Liver (tissue), 9 donors: ENCODE measurements around the gene UPK1A. TPM values are rescaled to one million over a fixed set of nuclear protein-coding genes. Genes with fewer than 3 reads are reported as not detected.

Experiments used
- DNase-seq: peaks from one replicate; pipeline ENCODE4 v3.0.0-alpha.2; 2017; ENCODE audit warnings: low spot score
- H3K27ac ChIP-seq, 2 donors: one replicate each; pipeline ENCODE4 v1.7.0; 2013; ENCODE audit warnings: inconsistent platforms in 2 of 2, low read length in 2 of 2, control low read depth in 1 of 2, low read depth in 1 of 2, mild to moderate bottlenecking in 1 of 2
- H3K27me3 ChIP-seq, 4 donors: one replicate each; pipeline versions ENCODE4 v1.6.1 to v1.7.0; 2013; ENCODE audit warnings: low read length in 3 of 4, inconsistent platforms in 1 of 4, mild to moderate bottlenecking in 1 of 4, moderate library complexity in 1 of 4; ENCODE audit not compliant: control insufficient read depth in 4 of 4, insufficient read depth in 4 of 4
- H3K36me3 ChIP-seq, 4 donors: one replicate each; pipeline versions ENCODE4 v1.6.1 to v1.7.0; 2013; ENCODE audit warnings: low read length in 3 of 4, mild to moderate bottlenecking in 3 of 4, low read depth in 1 of 4, moderate library complexity in 1 of 4; ENCODE audit not compliant: control insufficient read depth in 4 of 4, insufficient read depth in 3 of 4
- H3K4me1 ChIP-seq, 4 donors: one replicate each; pipeline versions ENCODE4 v1.6.1 to v1.7.0; 2013; ENCODE audit warnings: low read length in 3 of 4, mild to moderate bottlenecking in 3 of 4, moderate library complexity in 1 of 4; ENCODE audit not compliant: control insufficient read depth in 4 of 4, insufficient read depth in 4 of 4
- H3K4me3 ChIP-seq, 3 donors: one replicate each; pipeline versions ENCODE4 v1.6.1 to v1.7.0; 2013; ENCODE audit warnings: low read length in 3 of 3, control low read depth in 1 of 3, low read depth in 1 of 3, mild to moderate bottlenecking in 1 of 3
- H3K9ac ChIP-seq, 2 donors: one replicate each; pipeline ENCODE4 v1.7.0; 2013; ENCODE audit warnings: low read length in 2 of 2, mild to moderate bottlenecking in 2 of 2, moderate library complexity in 2 of 2, control low read depth in 1 of 2, low read depth in 1 of 2
- H3K9me3 ChIP-seq, 4 donors: one replicate each; pipeline versions ENCODE4 v1.6.1 to v1.7.0; 2013; ENCODE audit warnings: low read length in 3 of 4; ENCODE audit not compliant: control insufficient read depth in 4 of 4
- ATF3 ChIP-seq: IDR thresholded peaks from 2 replicates; pipeline ENCODE4 v1.6.1; 2016; ENCODE audit warnings: antibody characterized with exemption
- CTCF ChIP-seq: fragments of 150-350 bp; IDR thresholded peaks from 2 replicates; pipeline ENCODE4 v1.5.1; 2017; ENCODE audit warnings: improper control_type of control experiment, low read depth, low read length; ENCODE audit not compliant: missing input control
- EGR1 ChIP-seq, 2 donors: IDR thresholded peaks; 2 replicates each; pipeline ENCODE4 v1.6.1; 2016 to 2018; ENCODE audit warnings: antibody characterized with exemption in 2 of 2, low read depth in 2 of 2
- FOXA1 ChIP-seq: IDR thresholded peaks from 2 replicates; pipeline ENCODE4 v1.6.1; 2016; ENCODE audit warnings: antibody characterized with exemption
- FOXA2 ChIP-seq: IDR thresholded peaks from 2 replicates; pipeline ENCODE4 v1.6.1; 2016; ENCODE audit warnings: antibody characterized with exemption
- GABPA ChIP-seq, 2 donors: IDR thresholded peaks in 1 of 2; conservative IDR thresholded peaks in 1 of 2; 2 replicates each; pipeline ENCODE4 v1.6.1; 2016; ENCODE audit warnings: antibody characterized with exemption in 2 of 2, mild to moderate bottlenecking in 1 of 2, moderate library complexity in 1 of 2
- HNF4A ChIP-seq, 2 donors: conservative IDR thresholded peaks; 2 replicates each; pipeline ENCODE4 v1.6.1; 2016; ENCODE audit warnings: antibody characterized with exemption in 2 of 2, mild to moderate bottlenecking in 2 of 2
- HNF4G ChIP-seq: IDR thresholded peaks from 2 replicates; pipeline ENCODE4 v1.6.1; 2016; ENCODE audit warnings: antibody characterized with exemption
- JUND ChIP-seq, 2 donors: IDR thresholded peaks; 2 replicates each; pipeline ENCODE4 v1.6.1; 2016; ENCODE audit warnings: antibody characterized with exemption in 2 of 2
- MAX ChIP-seq: IDR thresholded peaks from 2 replicates; pipeline ENCODE4 v1.6.1; 2016; ENCODE audit warnings: antibody characterized with exemption
- NR2F2 ChIP-seq: IDR thresholded peaks from 2 replicates; pipeline ENCODE4 v1.6.1; 2016; ENCODE audit warnings: antibody characterized with exemption
- RAD21 ChIP-seq, 2 donors: IDR thresholded peaks; 2 replicates each; pipeline ENCODE4 v1.6.1; 2016; ENCODE audit warnings: antibody characterized with exemption in 2 of 2, mild to moderate bottlenecking in 2 of 2
- REST ChIP-seq: IDR thresholded peaks from 2 replicates; pipeline ENCODE4 v1.6.1; 2016; ENCODE audit warnings: antibody characterized with exemption, mild to moderate bottlenecking
- RXRA ChIP-seq, 2 donors: IDR thresholded peaks; 2 replicates each; pipeline ENCODE4 v1.6.1; 2017 to 2018; ENCODE audit warnings: antibody characterized with exemption in 2 of 2, mild to moderate bottlenecking in 1 of 2
- SP1 ChIP-seq: IDR thresholded peaks from 2 replicates; pipeline ENCODE4 v1.6.1; 2018; ENCODE audit warnings: antibody characterized with exemption, mild to moderate bottlenecking
- TAF1 ChIP-seq: conservative IDR thresholded peaks from 2 replicates; pipeline ENCODE4 v1.6.1; 2016; ENCODE audit warnings: antibody characterized with exemption, mild to moderate bottlenecking
- YY1 ChIP-seq: IDR thresholded peaks from 2 replicates; pipeline ENCODE4 v1.6.1; 2016; ENCODE audit warnings: antibody characterized with exemption, mild to moderate bottlenecking
- ZBTB33 ChIP-seq: IDR thresholded peaks from 2 replicates; pipeline ENCODE4 v1.6.1; 2016; ENCODE audit warnings: antibody characterized with exemption
- WGBS: extraction: QIAGEN DNeasy Blood & Tissue Kit; methylation state at CpG from one replicate; pipeline ENCODE4 v1.1.7; 2013; 5-methylcytosine and 5-hydroxymethylcytosine counted together
- polyA plus RNA-seq, 2 donors: library from polyadenylated mRNA; stranded (reverse) in 1 of 2; unstranded in 1 of 2; fragments of 200-250 nt in 1 of 2; fragments of >200 nt in 1 of 2; fragmentation: Nextera tagmentation in 1 of 2; extraction: Ambion mirVana in 1 of 2; gene quantifications; one replicate each; pipeline versions ENCODE4 v1.2.1 to v1.2.3, GENCODE V29; 2013 to 2015
- total RNA-seq, 2 donors: library from RNA; depleted of rRNA; stranded (reverse); fragments of >200 nt; gene quantifications; one replicate each; pipeline ENCODE4 v1.2.3, GENCODE V29; 2014
- donor health status: healthy.
- donor health status: healthy.
- donor health status: healthy.
- donor health status: healthy.
- donor health status: healthy.

The UPK1A gene
- total and polyA plus RNA-seq, 4 donors: 0.10 to 0.56 TPM; not detected in 2

GRCh38 chr19:35671818-35672217 is 5.5 kb downstream of the UPK1A start:
- DNase-seq: no peak

More at GRCh38 chr19:35671818-35672217, 5.5 kb downstream of the UPK1A start:
- no peaks in the 10 kb centered on the region for H3K27me3 ChIP-seq
- TF ChIP-seq HNF4A (conservative IDR thresholded peaks at IDR 0.05) (no peak), EGR1 (IDR thresholded peaks at IDR 0.05; ENCODE audit: low read depth in 2 of 2) (no peak), GABPA (IDR thresholded peaks at IDR 0.05 in 1 of 2, conservative IDR thresholded peaks at IDR 0.05 in 1 of 2) (no peak), ATF3 (no peak), YY1 (no peak), FOXA1 (no peak), ZBTB33 (no peak), NR2F2 (no peak), RAD21 (IDR thresholded peaks at IDR 0.05) (no peak), RXRA (IDR thresholded peaks at IDR 0.05) (no peak), HNF4G (no peak), CTCF (no peak), REST (no peak), MAX (no peak), TAF1 (no peak), FOXA2 (no peak), JUND (IDR thresholded peaks at IDR 0.05) (no peak), SP1 (no peak)
- no peak overlapping the region for H3K4me3 ChIP-seq
- H3K27ac ChIP-seq: no peak overlapping the region
- peaks cover 0 to 6% (median 2%) of the 10 kb centered on the region in 4 donors for H3K4me1 ChIP-seq
- no peaks in the 10 kb centered on the region for H3K36me3 ChIP-seq
- no peaks in the 10 kb centered on the region for H3K9me3 ChIP-seq
- 21% methylated on average over 3 of the region's 3 CpGs for WGBS
- no peak overlapping the region for H3K9ac ChIP-seq
